ENCODE results near the gene CORO2B. TPM values are rescaled to one million over a fixed set of nuclear protein-coding genes. Genes with fewer than 3 reads are reported as not detected.

CORO2B gene
- total and polyA plus RNA-seq, 2 experiments from 2014 or later = 1.6 to 4.6 TPM

GRCh38 chr15:68672781-68673205 is 94.0 kb downstream of the CORO2B start:
- H3K4me1 ChIP-seq (ENCODE audit: insufficient read depth) = no peaks in the 10 kb centered on the region; the same call in 1 of the 2 replicates
- H3K4me1 Mint-ChIP-seq = peaks cover 10% of the 10 kb centered on the region
- peak; percentile 85 for ATAC-seq

GRCh38 chr15:68674975-68675374 is 96.2 kb downstream of the CORO2B start:
- Histone ChIP-seq H3F3A (replicated peaks; ENCODE audit: low read depth) (no peaks in the 10 kb centered on the region), H3K36me3 (ENCODE audit: insufficient read depth) (no peaks in the 10 kb centered on the region), H4K20me1 (replicated peaks; ENCODE audit: insufficient read depth) (no peaks in the 10 kb centered on the region), H3K27me3 (ENCODE audit: insufficient read depth) (no peaks in the 10 kb centered on the region), H3K4me2 (no peak overlapping the region), H3K79me2 (replicated peaks; ENCODE audit: insufficient read depth) (no peaks in the 10 kb centered on the region), H2AFZ (no peak overlapping the region), H3K27ac (ENCODE audit: low read depth) (no peak overlapping the region), H3K4me3 (no peak overlapping the region), H3K9me2 (ENCODE audit: insufficient read depth) (no peaks in the 10 kb centered on the region), H3K4me1 (ENCODE audit: insufficient read depth) (no peaks in the 10 kb centered on the region; the same call in 1 of the 2 replicates)
- DNase-seq (ENCODE audit: low spot score) (no peak), ATAC-seq (no peak)
- H3K4me1 Mint-ChIP-seq = peaks cover 8% of the 10 kb centered on the region
- H3K36me3 Mint-ChIP-seq (ENCODE audit: low read depth) = no peaks in the 10 kb centered on the region
- no peak overlapping the region for H3K4me3 Mint-ChIP-seq
- no peak overlapping the region for H3K27ac Mint-ChIP-seq
- H3K27me3 Mint-ChIP-seq (ENCODE audit: insufficient read depth, low read depth, poor library complexity) = peaks cover 13% of the 10 kb centered on the region
- H3K9me3 Mint-ChIP-seq = peaks cover 6% of the 10 kb centered on the region; the same call in 1 of the 3 replicates
- no peak for TF ChIP-seq JUNB (IDR thresholded peaks at IDR 0.05; ENCODE audit: unreplicated experiment)
- no peak for TF ChIP-seq REST (IDR thresholded peaks at IDR 0.05; ENCODE audit: unreplicated experiment)
- TF ChIP-seq STAT1 (IDR thresholded peaks at IDR 0.05; ENCODE audit: unreplicated experiment) = no peak
- TF ChIP-seq ZNF114 (CRISPR knock-in tag; IDR thresholded peaks at IDR 0.05) = no peak
- no peak for TF ChIP-seq POLR2AphosphoS5 (IDR thresholded peaks at IDR 0.05; ENCODE audit: low read depth)
- no peak for TF ChIP-seq ZNF462 (CRISPR knock-in tag; IDR thresholded peaks at IDR 0.05)

More at GRCh38 chr15:68672781-68673205, 94.0 kb downstream of the CORO2B start:
- Histone ChIP-seq H3K4me3 (no peak overlapping the region), H3K79me2 (replicated peaks; ENCODE audit: insufficient read depth) (no peaks in the 10 kb centered on the region), H4K20me1 (replicated peaks; ENCODE audit: insufficient read depth) (no peaks in the 10 kb centered on the region), H3K36me3 (ENCODE audit: insufficient read depth) (no peaks in the 10 kb centered on the region), H3K27ac (ENCODE audit: low read depth) (no peak overlapping the region), H3K27me3 (ENCODE audit: insufficient read depth) (no peaks in the 10 kb centered on the region), H2AFZ (no peak overlapping the region), H3K9me2 (ENCODE audit: insufficient read depth) (no peaks in the 10 kb centered on the region), H3K4me2 (no peak overlapping the region), H3F3A (replicated peaks; ENCODE audit: low read depth) (no peaks in the 10 kb centered on the region)
- Mint-ChIP-seq H3K4me3 (no peak overlapping the region), H3K27ac (no peak overlapping the region), H3K36me3 (ENCODE audit: low read depth) (no peaks in the 10 kb centered on the region), H3K27me3 (ENCODE audit: insufficient read depth, low read depth, poor library complexity) (peaks cover 12% of the 10 kb centered on the region), H3K9me3 (peaks cover 6% of the 10 kb centered on the region; the same call in 2 of the 3 replicates)
- TF ChIP-seq CREB1 (CRISPR knock-in tag; IDR thresholded peaks at IDR 0.05; ENCODE audit: low read depth) = no peak
- TF ChIP-seq, protein P1, sequence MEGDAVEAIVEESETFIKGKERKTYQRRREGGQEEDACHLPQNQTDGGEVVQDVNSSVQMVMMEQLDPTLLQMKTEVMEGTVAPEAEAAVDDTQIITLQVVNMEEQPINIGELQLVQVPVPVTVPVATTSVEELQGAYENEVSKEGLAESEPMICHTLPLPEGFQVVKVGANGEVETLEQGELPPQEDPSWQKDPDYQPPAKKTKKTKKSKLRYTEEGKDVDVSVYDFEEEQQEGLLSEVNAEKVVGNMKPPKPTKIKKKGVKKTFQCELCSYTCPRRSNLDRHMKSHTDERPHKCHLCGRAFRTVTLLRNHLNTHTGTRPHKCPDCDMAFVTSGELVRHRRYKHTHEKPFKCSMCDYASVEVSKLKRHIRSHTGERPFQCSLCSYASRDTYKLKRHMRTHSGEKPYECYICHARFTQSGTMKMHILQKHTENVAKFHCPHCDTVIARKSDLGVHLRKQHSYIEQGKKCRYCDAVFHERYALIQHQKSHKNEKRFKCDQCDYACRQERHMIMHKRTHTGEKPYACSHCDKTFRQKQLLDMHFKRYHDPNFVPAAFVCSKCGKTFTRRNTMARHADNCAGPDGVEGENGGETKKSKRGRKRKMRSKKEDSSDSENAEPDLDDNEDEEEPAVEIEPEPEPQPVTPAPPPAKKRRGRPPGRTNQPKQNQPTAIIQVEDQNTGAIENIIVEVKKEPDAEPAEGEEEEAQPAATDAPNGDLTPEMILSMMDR (conservative IDR thresholded peaks at IDR 0.05; ENCODE audit: low read depth in 2 of 2) = peak; percentile 45 to 81; a peak in 3 of 4 replicates
- peak; percentile 63 for DNase-seq (ENCODE audit: low spot score)

Data from GM23338 (cell line).